OCI-LY1 (cell line): ENCODE measurements around the gene TMEM62.
"Not testable (repeated sequence)": the region's sequence is repeated elsewhere in the genome, so short reads cannot be mapped to it uniquely, and the experiment has no call there.

Source experiments
- H2AFZ ChIP-seq: fragments of 200-600 bp; sonication (generic), shearing (Covaris generic); 2 replicates; pipeline ENCODE4 v1.6.0; 2014; ENCODE audit warnings: antibody characterized with exemption, mild to moderate bottlenecking, low read length
- H3F3A ChIP-seq: fragments of 200-600 bp; sonication (generic), shearing (Covaris generic); 2 replicates; pipeline ENCODE4 v1.6.0; 2014; ENCODE audit warnings: mild to moderate bottlenecking, antibody characterized with exemption, low read length, moderate library complexity; ENCODE audit not compliant: insufficient read depth
- H3K27ac ChIP-seq: fragments of 200-600 bp; sonication (generic); 2 replicates; pipeline ENCODE4 v1.5.1; 2014; ENCODE audit warnings: low read length, mixed run types, mild to moderate bottlenecking, low read depth; ENCODE audit not compliant: poor library complexity, severe bottlenecking
- H3K27me3 ChIP-seq: fragments of 200-600 bp; sonication (generic); 2 replicates; pipeline ENCODE4 v1.6.0; 2014; ENCODE audit warnings: antibody characterized with exemption, mild to moderate bottlenecking, low read length, moderate library complexity; ENCODE audit not compliant: insufficient read depth
- H3K36me3 ChIP-seq: fragments of 200-600 bp; sonication (generic); 2 replicates; pipeline ENCODE4 v1.6.1; 2014; ENCODE audit warnings: mild to moderate bottlenecking, antibody characterized with exemption, low read length, moderate library complexity, mixed read lengths; ENCODE audit not compliant: insufficient read depth
- H3K4me1 ChIP-seq: fragments of 200-600 bp; sonication (generic); 2 replicates; pipeline ENCODE4 v1.5.1; 2014; ENCODE audit warnings: mild to moderate bottlenecking, low read length, moderate library complexity; ENCODE audit not compliant: insufficient read depth, severe bottlenecking
- H3K4me2 ChIP-seq: fragments of 200-600 bp; sonication (generic), shearing (Covaris generic); 2 replicates; pipeline ENCODE4 v1.6.1; 2014; ENCODE audit warnings: low read length
- H3K4me3 ChIP-seq: fragments of 200-600 bp; sonication (generic); 2 replicates; pipeline ENCODE4 v1.5.1; 2014; ENCODE audit warnings: low read length, low read depth, mild to moderate bottlenecking, mixed read lengths; ENCODE audit not compliant: poor library complexity, severe bottlenecking
- H3K79me2 ChIP-seq: fragments of 200-600 bp; shearing (Covaris generic); 2 replicates; pipeline ENCODE4 v1.6.1; 2016; ENCODE audit warnings: mixed run types, low read length, mixed read lengths; ENCODE audit not compliant: insufficient read depth
- H3K9ac ChIP-seq: fragments of 200-600 bp; sonication (generic), shearing (Covaris generic); 2 replicates; pipeline ENCODE4 v1.6.1; 2014; ENCODE audit warnings: mild to moderate bottlenecking, low read length, mixed read lengths
- H3K9me2 ChIP-seq: fragments of 200-600 bp; sonication (generic), shearing (Covaris generic); 2 replicates; pipeline ENCODE4 v1.6.1; 2014; ENCODE audit warnings: low read depth, mild to moderate bottlenecking, low read length, mixed read lengths
- H3K9me3 ChIP-seq: fragments of 200-600 bp; shearing (Covaris generic); 2 replicates; pipeline ENCODE4 v1.6.1; 2014; ENCODE audit warnings: low read length, mixed read lengths
- H4K20me1 ChIP-seq: fragments of 200-600 bp; sonication (generic), shearing (Covaris generic); 2 replicates; pipeline ENCODE4 v1.6.0; 2016; ENCODE audit warnings: mild to moderate bottlenecking, low read length; ENCODE audit not compliant: insufficient read depth
- CTCF ChIP-seq: fragments of 200-600 bp; sonication (generic), shearing (Covaris generic); IDR thresholded peaks from 2 replicates; pipeline ENCODE4 v1.5.1; 2017; ENCODE audit warnings: mild to moderate bottlenecking, antibody characterized with exemption, low read length, moderate library complexity, mixed read lengths
- EZH2 ChIP-seq: fragments of 200-600 bp; sonication (generic), shearing (Covaris generic); IDR thresholded peaks from 2 replicates; pipeline ENCODE4 v1.8.0; 2017; ENCODE audit warnings: borderline replicate concordance, mixed run types, mild to moderate bottlenecking, antibody characterized with exemption, low read length, moderate library complexity, mixed read lengths

The TMEM62 gene

GRCh38 chr15:43127752-43128151 lies 5.6 kb upstream of the TMEM62 start:
- TF ChIP-seq EZH2, result no peak
- no peak for TF ChIP-seq CTCF
- no peak overlapping the region for H3K27ac ChIP-seq

GRCh38 chr15:43128174-43128979 lies 5.0 kb upstream of the TMEM62 start:
- H3K9me3 ChIP-seq, H3K4me1 ChIP-seq, H3K9ac ChIP-seq, H3K27me3 ChIP-seq, H3F3A ChIP-seq, H4K20me1 ChIP-seq, H3K9me2 ChIP-seq, H3K4me2 ChIP-seq, H3K79me2 ChIP-seq, H3K27ac ChIP-seq, H3K4me3 ChIP-seq, H2AFZ ChIP-seq, H3K36me3 ChIP-seq: not testable (repeated sequence)

More at GRCh38 chr15:43127752-43128151, 5.6 kb upstream of the TMEM62 start:
- Histone ChIP-seq H4K20me1 (no peaks in the 10 kb centered on the region), H3K4me1 (peaks cover 10% of the 10 kb centered on the region), H3K9me2 (no peaks in the 10 kb centered on the region), H3F3A (no peaks in the 10 kb centered on the region), H2AFZ (no peak overlapping the region), H3K9ac (no peak overlapping the region), H3K36me3 (no peaks in the 10 kb centered on the region), H3K9me3 (no peaks in the 10 kb centered on the region), H3K4me2 (no peak overlapping the region), H3K79me2 (no peaks in the 10 kb centered on the region), H3K27me3 (no peaks in the 10 kb centered on the region), H3K4me3 (no peak overlapping the region)

GRCh38 chr15:43128980-43129335 lies 4.4 kb upstream of the TMEM62 start:
- Histone ChIP-seq H3K4me3 (no peak overlapping the region), H3K9me3 (no peaks in the 10 kb centered on the region), H3K9ac (no peak overlapping the region), H3K4me1 (peaks cover 7% of the 10 kb centered on the region), H3K27me3 (no peaks in the 10 kb centered on the region), H3F3A (no peaks in the 10 kb centered on the region), H3K79me2 (peaks cover 2% of the 10 kb centered on the region; the same call in 1 of the 2 replicates), H2AFZ (no peak overlapping the region), H3K36me3 (no peaks in the 10 kb centered on the region; the same call in 1 of the 2 replicates), H3K4me2 (no peak overlapping the region), H3K27ac (no peak overlapping the region), H3K9me2 (no peaks in the 10 kb centered on the region), H4K20me1 (no peaks in the 10 kb centered on the region)
- TF ChIP-seq CTCF (no peak), EZH2 (no peak)
